Middle frontal gyrus (tissue), 1 donor: ENCODE results near the gene PHLDA3.
"Not testable (repeated sequence)": the region's sequence is repeated elsewhere in the genome, so short reads cannot be mapped to it uniquely, and the experiment has no call there.

ENCODE experiments used
- DNase-seq: peaks from one replicate; pipeline ENCODE4 v3.0.0-alpha.2; 2015; ENCODE audit warnings: low spot score; ENCODE audit errors: extremely low spot score

Gene PHLDA3

DNA sequence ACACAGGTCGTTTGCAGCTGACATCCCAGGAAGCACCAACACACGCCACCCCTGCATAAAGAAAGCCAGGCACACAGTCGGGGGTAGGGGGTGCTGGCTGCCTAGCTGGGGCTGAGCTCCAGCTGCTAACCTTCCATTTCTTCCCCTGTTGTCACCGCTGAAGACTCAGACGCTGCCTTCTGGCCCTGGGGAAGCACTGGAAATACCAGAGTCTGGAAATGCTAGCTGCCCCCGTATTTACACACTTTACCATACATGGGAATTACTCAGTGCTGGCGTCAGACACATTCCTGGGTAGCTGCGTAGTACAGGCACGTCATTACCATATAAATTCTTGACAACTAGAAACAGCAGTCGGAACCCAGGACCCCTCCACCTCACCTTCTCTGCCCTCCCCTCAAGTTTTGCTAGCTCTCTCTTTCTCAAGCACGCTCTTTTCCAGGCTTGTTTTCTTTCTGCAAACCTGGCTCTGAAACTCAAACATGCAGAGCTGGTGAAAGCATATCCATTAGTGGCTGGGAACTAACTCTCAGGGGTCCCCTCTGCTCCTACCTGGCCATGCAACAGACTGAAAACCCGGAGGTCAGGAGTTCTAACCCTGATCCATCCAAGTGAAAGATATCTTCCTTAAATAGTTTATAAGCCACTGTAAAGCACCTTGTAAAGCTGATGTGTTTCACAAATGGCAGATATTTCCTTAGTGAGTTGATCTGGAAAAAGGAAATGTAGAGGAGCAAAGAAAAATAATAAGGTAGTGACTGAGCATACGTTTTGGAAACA is 34.6 kb upstream of the PHLDA3 start:
- DNase-seq, result no peak

- no peak for DNase-seq
These were observed 33.5 kb upstream of the PHLDA3 start for GRCh38 chr1:201502511-201502857.

- no peak for DNase-seq
These were observed 33.0 kb upstream of the PHLDA3 start for GRCh38 chr1:201501812-201502510.

DNA sequence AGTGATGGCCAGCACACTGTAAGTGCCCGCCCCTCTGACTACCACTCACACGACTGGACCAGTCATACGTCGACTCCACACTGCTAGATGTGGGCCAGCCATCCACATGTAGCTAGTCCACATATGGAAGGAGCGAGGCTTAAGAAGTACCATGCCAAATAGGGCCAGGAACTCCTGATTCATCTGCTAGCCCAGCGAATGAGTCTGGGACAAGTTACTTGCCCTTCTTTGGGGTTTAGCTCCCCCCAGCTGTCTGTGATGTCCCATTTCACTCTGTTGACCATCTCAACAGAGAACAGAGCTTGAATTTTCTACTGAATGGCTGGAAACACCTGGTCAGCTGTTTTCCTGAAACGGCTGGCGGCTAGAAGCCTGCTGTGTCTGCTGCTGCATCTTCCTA is 32.2 kb upstream of the PHLDA3 start:
- DNase-seq, result no peak

DNA sequence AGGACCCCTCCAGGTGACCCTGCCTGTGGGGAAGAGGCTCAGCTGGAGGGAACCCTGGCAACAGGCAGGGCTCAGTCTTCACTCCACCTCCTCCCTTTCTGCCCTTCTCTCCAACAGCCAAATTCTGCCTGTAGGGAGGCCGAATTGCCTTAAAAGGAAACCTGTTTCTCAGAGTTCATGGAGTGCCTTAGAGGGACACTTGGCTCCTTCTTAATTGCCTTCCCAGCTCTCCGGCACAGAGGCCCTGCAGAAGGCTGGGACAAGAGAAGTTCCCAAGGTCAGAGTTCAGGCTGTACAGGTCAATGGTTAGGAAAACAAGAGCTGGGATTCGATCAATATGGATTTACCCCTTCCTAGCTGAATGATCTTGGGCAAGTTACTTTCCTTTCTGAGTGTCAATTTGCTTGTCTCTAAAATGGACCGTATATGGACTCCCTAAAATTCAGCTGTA is 31.7 kb upstream of the PHLDA3 start:
- DNase-seq, result no peak

DNA sequence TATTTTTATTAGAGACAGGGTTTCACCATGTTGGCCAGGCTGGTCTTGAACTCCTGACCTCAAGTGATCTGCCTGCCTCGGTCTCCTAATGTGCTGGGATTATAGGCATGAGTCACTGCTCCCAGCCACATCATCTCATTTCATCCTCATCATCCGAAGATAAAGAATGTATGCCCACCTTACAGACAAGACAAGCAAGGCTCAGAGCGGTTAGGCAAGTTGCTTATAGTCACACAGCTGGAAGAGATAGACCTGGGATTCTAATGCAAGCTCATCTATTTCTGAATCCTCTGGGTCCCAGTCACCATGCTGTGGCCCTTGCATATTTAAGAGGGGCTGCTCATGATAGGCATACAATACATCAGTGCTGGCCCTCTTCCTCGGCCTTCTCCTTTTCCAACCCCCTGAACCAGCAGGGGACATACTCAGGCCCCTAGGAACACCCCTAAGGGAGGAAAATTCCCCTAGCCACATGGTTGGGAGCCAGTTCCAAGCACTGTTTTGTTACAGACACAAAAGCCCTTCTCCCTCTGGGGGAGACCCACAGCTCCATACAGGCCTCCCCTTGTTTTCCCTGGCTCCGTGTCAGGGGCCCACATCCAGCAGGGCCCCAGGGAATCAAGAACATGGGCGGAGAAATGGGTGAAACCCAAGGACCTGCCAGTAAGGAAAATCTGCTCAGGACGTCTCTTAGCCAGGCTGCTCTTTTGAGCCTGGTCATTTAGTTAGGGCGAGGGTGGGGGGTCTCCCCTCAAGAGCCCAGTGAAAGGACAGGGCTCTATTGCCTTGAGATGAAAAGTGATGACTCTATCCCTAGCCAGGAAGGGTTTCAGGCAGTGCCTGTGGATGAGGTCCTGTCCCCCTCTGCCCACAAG is 31.0 kb upstream of the PHLDA3 start:
- peak; percentile 76 for DNase-seq

- no peak for DNase-seq
These were observed 30.2 kb upstream of the PHLDA3 start for GRCh38 chr1:201499191-201499590.

DNA sequence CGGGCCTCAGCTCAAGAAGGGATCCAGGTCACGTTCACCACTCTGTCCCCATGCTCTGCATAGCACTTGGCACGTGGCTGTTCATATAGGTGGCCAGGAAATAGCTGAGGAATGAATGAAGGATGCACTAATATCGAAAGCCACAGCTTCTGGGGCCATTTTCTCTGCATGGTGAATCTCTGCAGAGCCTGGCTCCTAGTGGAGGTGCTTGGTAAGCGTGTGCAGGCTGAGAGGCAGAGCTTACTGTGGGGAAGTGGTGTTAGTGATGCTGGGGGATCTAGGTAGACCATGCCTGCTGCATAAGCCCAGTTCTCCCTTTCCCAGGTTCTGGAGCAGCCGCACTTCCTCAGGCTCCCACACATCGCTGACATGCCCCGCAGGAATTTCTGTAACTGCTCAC is 29.6 kb upstream of the PHLDA3 start:
- no peak for DNase-seq

DNA sequence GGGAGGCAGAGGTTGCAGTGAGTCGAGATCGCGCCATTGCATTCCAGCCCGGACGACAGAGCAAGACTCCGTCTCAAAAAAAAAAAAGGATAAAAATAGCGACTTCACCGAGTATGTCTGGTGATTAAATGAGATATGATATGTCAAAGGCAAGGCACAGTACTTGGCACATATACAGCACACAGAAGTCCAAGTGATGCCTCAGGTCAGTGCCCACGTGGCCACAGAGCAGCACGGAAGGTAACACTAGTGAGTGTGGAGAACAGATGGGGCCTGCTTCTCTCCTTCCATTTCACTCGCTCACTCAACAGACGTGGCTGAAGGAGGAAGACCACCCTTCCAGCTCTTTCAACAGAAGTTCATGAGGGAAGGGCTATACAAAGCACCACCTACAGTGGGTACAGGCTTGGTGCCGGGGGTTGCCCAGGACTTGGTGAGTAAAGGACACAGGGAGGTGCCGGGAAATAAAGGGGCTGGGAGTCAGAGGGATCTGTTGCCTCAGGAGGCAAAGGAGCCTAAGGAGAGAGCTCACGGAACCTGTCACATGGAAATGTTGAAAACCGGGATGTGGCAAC is 29.0 kb upstream of the PHLDA3 start:
- no peak for DNase-seq

DNA sequence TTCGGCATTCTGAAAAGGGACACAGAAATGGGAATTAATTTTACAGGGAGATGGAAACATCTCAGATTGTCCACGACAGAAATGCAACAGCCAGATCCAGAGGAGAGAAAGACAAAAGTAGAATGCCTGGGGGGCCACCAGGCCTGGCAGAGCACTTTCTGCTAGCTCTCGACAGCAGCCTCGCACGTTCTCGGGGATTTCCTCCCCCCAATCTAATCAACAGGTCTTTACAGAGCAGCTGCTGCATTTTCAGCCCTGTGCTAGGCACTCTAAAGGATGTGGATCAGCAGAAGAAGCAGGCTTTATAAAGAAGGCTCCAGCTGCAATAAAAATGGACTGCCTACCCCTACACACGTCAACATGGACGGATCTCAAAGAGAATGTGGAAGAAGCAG is 27.3 kb upstream of the PHLDA3 start:
- no peak for DNase-seq

DNA sequence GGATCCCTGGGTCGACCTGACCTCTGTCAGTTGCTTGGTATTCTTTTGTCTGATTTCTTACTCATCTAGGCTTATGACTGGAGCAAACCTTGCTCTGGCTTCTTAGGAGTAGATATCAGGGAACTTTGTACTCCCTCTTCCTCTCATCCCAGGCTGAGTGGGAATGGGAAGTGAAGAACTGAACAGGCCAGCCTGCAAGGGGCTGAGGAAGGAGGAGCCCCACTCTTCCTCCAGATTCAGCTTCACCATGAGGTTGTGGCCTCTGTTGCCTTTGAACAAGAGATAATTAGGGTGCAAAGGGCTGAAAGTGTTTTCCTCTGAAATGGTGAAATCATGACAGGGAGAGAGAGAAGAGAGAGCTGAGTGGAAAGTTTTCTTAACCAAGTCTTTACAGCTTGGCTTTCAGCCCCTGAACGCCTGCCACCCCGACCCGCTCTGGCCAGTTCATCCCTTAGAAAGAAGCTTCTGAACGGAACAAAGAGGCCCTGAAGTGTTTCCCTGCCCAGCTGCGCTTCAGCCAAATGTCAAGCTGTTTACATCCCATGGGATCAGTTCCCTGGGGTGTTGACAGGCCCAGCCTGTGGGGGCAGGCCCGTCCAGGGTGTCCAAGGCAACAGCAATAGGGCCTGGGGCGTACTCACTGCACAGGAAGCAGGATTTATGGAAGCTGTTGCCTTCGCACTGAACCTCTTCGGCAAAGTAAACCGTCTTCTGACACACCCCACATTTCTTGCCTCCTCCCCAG is 26.7 kb upstream of the PHLDA3 start:
- peak; percentile 68 for DNase-seq

GRCh38 chr1:201493757-201494617 is 25.0 kb upstream of the PHLDA3 start:
- no peak for DNase-seq

- DNase-seq, result not testable (repeated sequence)
These were observed 24.2 kb upstream of the PHLDA3 start for GRCh38 chr1:201493026-201493656.

- no peak for DNase-seq
These were observed 23.0 kb upstream of the PHLDA3 start for GRCh38 chr1:201491896-201492511.

- DNase-seq, result no peak
These were observed 21.7 kb upstream of the PHLDA3 start for GRCh38 chr1:201490708-201491131.

- DNase-seq, result no peak
These were observed 20.8 kb upstream of the PHLDA3 start for GRCh38 chr1:201489643-201490261.

DNA sequence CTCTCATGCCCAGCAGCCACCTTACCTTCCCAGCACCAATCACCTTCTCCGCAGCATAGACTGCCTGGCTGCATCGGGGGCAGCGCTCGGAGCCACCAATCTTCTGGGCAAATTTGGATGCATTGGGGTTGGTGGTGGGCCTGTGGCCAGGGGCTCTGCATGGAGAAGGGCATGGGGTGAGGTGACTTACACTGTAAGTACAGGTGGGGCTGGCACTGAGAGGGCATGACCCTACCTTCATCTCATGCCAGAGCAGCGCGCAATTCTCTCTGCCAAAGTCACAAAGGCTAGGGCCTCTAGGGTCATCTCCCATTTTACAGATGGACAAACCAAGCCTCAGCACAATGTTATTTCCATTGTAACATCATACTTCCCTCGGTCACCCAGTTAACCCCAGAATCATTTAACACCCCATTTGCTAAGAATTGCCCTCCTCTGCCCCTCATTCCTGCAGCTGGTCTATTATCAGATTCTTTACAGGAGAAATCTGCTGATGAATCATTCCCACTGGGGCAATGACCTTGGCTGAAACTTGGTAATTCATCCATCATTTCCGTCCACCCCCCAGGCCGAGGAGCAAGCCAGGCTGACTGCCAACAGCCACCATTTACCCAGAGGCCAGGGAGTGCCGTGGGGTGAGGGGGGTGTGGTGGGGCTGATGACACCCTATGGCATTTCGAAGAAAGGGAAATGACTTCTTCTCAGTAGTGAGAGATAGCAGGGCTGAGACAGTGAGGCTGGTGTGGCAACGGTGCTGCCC is 20.0 kb upstream of the PHLDA3 start:
- DNase-seq, result no peak

DNA sequence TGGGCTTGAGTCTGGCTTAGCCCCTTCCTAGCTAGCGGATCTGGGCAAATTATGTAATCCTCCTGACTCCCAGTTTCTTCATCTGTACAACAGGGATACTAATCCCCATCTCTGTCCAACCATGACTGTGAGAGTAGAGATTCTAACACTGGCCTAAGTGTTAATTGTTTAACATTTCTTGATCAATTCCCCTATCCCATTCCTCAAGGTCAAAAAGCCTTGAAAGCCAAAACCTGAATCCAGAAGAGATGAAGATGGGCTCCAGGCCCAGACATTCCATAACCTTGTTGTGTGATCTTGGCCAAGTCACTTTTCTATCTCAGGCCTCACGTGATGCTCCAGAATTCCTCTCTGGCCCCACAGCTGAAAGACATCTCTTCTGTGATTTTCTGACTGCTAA is 18.8 kb upstream of the PHLDA3 start:
- DNase-seq, result no peak
